Measurements from ENCODE around the gene SLC5A11.
A peak's percentile ranks its signal among the peaks of the same experiment; 100 is the strongest.

SLC5A11 gene

GRCh38 chr16:24954137-24954536 lies 108.4 kb downstream of the SLC5A11 start:
- no peaks in the 10 kb centered on the region for H3K27me3 ChIP-seq (ENCODE audit: control insufficient read depth in 5 of 5, insufficient read depth in 4 of 5, low read length in 5 of 5)
- no peaks in the 10 kb centered on the region for H3K9me3 ChIP-seq (ENCODE audit: control insufficient read depth in 5 of 5, low read length in 5 of 5)
- H3K4me3 ChIP-seq (ENCODE audit: low read depth in 1 of 5, low read length in 5 of 5), result no peak overlapping the region
- H3K36me3 ChIP-seq (ENCODE audit: control insufficient read depth in 5 of 5, insufficient read depth in 5 of 5, low read length in 5 of 5), result peaks cover 30 to 99% (median 90%) of the 10 kb centered on the region in 5 donors
- no peak overlapping the region for H3K9ac ChIP-seq (ENCODE audit: low read length in 5 of 5)
- H3K4me1 ChIP-seq (ENCODE audit: control insufficient read depth in 5 of 5, insufficient read depth in 5 of 5, low read length in 5 of 5), result peaks cover 0 to 8% (median 0%) of the 10 kb centered on the region in 5 donors
- no peak overlapping the region for H3K27ac ChIP-seq (ENCODE audit: low read depth, low read length)

GRCh38 chr16:24955975-24956731 lies 110.4 kb downstream of the SLC5A11 start:
- Histone ChIP-seq H3K4me3 (ENCODE audit: low read depth in 1 of 5, low read length in 5 of 5) (no peak overlapping the region), H3K36me3 (ENCODE audit: control insufficient read depth in 5 of 5, insufficient read depth in 5 of 5, low read length in 5 of 5) (peaks cover 31 to 98% (median 89%) of the 10 kb centered on the region in 5 donors), H3K27ac (ENCODE audit: low read depth, low read length) (no peak overlapping the region), H3K9ac (ENCODE audit: low read length in 5 of 5) (no peak overlapping the region), H3K4me1 (ENCODE audit: control insufficient read depth in 5 of 5, insufficient read depth in 5 of 5, low read length in 5 of 5) (peaks cover 0 to 8% (median 0%) of the 10 kb centered on the region in 5 donors), H3K9me3 (ENCODE audit: control insufficient read depth in 5 of 5, low read length in 5 of 5) (no peaks in the 10 kb centered on the region), H3K27me3 (ENCODE audit: control insufficient read depth in 5 of 5, insufficient read depth in 4 of 5, low read length in 5 of 5) (no peaks in the 10 kb centered on the region)

GRCh38 chr16:24957887-24958286 lies 112.1 kb downstream of the SLC5A11 start:
- Histone ChIP-seq H3K9me3 (ENCODE audit: control insufficient read depth in 5 of 5, low read length in 5 of 5) (peaks cover 0 to 3% (median 2%) of the 10 kb centered on the region in 5 donors), H3K4me3 (ENCODE audit: low read depth in 1 of 5, low read length in 5 of 5) (no peak overlapping the region), H3K9ac (ENCODE audit: low read length in 5 of 5) (no peak overlapping the region), H3K27ac (ENCODE audit: low read depth, low read length) (peak overlapping the region; percentile 43), H3K27me3 (ENCODE audit: control insufficient read depth in 5 of 5, insufficient read depth in 4 of 5, low read length in 5 of 5) (no peaks in the 10 kb centered on the region), H3K36me3 (ENCODE audit: control insufficient read depth in 5 of 5, insufficient read depth in 5 of 5, low read length in 5 of 5) (peaks cover 31 to 94% (median 83%) of the 10 kb centered on the region in 5 donors), H3K4me1 (ENCODE audit: control insufficient read depth in 5 of 5, insufficient read depth in 5 of 5, low read length in 5 of 5) (peaks cover 0 to 8% (median 0%) of the 10 kb centered on the region in 5 donors)

All from subcutaneous abdominal adipose tissue (tissue), 5 donors.